Mucosa of gallbladder (tissue), 1 donor: ENCODE measurements around the gene PLCD1. TPM values are rescaled to one million over a fixed set of nuclear protein-coding genes. Genes with fewer than 3 reads are reported as not detected.

ENCODE experiments used
- DNase-seq: peaks from one replicate; pipeline ENCODE4 v3.0.0-alpha.2; 2020; ENCODE audit warnings: low spot score
- total RNA-seq: library from RNA; stranded (reverse); gene quantifications from one replicate; pipeline ENCODE4 v1.2.1, GENCODE V29; 2021
- donor health status: DM: no; HTN: no; CAD: no.

PLCD1 gene
- total RNA-seq, 1 donor from 2014 or later = 43.9 TPM

- DNase-seq = no peak
Observed at GRCh38 chr3:38016847-38017444, 12.5 kb downstream of the PLCD1 start.

- no peak for DNase-seq
Observed at GRCh38 chr3:38016410-38016809, 13.0 kb downstream of the PLCD1 start.

- no peak for DNase-seq
Observed at GRCh38 chr3:38015984-38016383, 13.5 kb downstream of the PLCD1 start.

- no peak for DNase-seq
Observed at GRCh38 chr3:38015485-38015884, 14.0 kb downstream of the PLCD1 start.

GRCh38 chr3:38011111-38011510 is 18.3 kb downstream of the PLCD1 start:
- DNase-seq = no peak

GRCh38 chr3:38009807-38010591 is 19.4 kb downstream of the PLCD1 start:
- no peak for DNase-seq

GRCh38 chr3:38008971-38009580 is 20.4 kb downstream of the PLCD1 start:
- DNase-seq = no peak

GRCh38 chr3:38008191-38008701 is 21.2 kb downstream of the PLCD1 start:
- no peak for DNase-seq

- DNase-seq = no peak
Observed at GRCh38 chr3:38007754-38008090, 21.7 kb downstream of the PLCD1 start.

- DNase-seq = no peak
Observed at GRCh38 chr3:38006445-38006995, 22.9 kb downstream of the PLCD1 start.

GRCh38 chr3:38006031-38006430 is 23.4 kb downstream of the PLCD1 start:
- DNase-seq = no peak

- DNase-seq = no peak
Observed at GRCh38 chr3:38005076-38006020, 24.1 kb downstream of the PLCD1 start.

GRCh38 chr3:38004415-38005075 is 24.9 kb downstream of the PLCD1 start:
- DNase-seq = peak; percentile 93

GRCh38 chr3:38003817-38004414 is 25.5 kb downstream of the PLCD1 start:
- DNase-seq = no peak

GRCh38 chr3:38003371-38003816 is 26.0 kb downstream of the PLCD1 start:
- peak; percentile 67 for DNase-seq

- no peak for DNase-seq
Observed at GRCh38 chr3:38002940-38003339, 26.5 kb downstream of the PLCD1 start.

GRCh38 chr3:38002291-38002876 is 27.1 kb downstream of the PLCD1 start:
- no peak for DNase-seq

- DNase-seq = no peak
Observed at GRCh38 chr3:38001456-38002081, 27.9 kb downstream of the PLCD1 start.

- DNase-seq = no peak
Observed at GRCh38 chr3:38000965-38001455, 28.4 kb downstream of the PLCD1 start.
